GM19099 (cell line): ENCODE results near the gene DGKZ.

ENCODE experiments used
- POLR2A ChIP-seq: IDR thresholded peaks from 3 replicates; pipeline ENCODE4 v1.6.1; 2011; ENCODE audit warnings: low read depth; ENCODE audit not compliant: insufficient read length; ENCODE audit errors: extremely low read depth

DGKZ gene

GRCh38 chr11:46351148-46351547, 3.9 kb downstream of the DGKZ start:
- no peak for TF ChIP-seq POLR2A

GRCh38 chr11:46351606-46352005, 4.3 kb downstream of the DGKZ start:
- TF ChIP-seq POLR2A, result no peak

- TF ChIP-seq POLR2A, result no peak
Observed at GRCh38 chr11:46352063-46352841, 5.0 kb downstream of the DGKZ start.

GRCh38 chr11:46353698-46354097, 6.4 kb downstream of the DGKZ start:
- no peak for TF ChIP-seq POLR2A

GRCh38 chr11:46356924-46357482, 9.7 kb downstream of the DGKZ start:
- no peak for TF ChIP-seq POLR2A

- TF ChIP-seq POLR2A, result no peak
Observed at GRCh38 chr11:46357483-46357936, 10.2 kb downstream of the DGKZ start.

GRCh38 chr11:46359953-46360352, 12.7 kb downstream of the DGKZ start:
- no peak for TF ChIP-seq POLR2A

GRCh38 chr11:46360878-46361277, 13.6 kb downstream of the DGKZ start:
- TF ChIP-seq POLR2A, result no peak

- peak; percentile 68 for TF ChIP-seq POLR2A
Observed at GRCh38 chr11:46361283-46362155, 14.3 kb downstream of the DGKZ start.

- no peak for TF ChIP-seq POLR2A
Observed at GRCh38 chr11:46362156-46363030, 15.1 kb downstream of the DGKZ start.

GRCh38 chr11:46363031-46363407, 15.8 kb downstream of the DGKZ start:
- no peak for TF ChIP-seq POLR2A

- no peak for TF ChIP-seq POLR2A
Observed at GRCh38 chr11:46363455-46364005, 16.3 kb downstream of the DGKZ start.

- TF ChIP-seq POLR2A, result no peak
Observed at GRCh38 chr11:46364056-46364455, 16.8 kb downstream of the DGKZ start.

- TF ChIP-seq POLR2A, result no peak
Observed at GRCh38 chr11:46364791-46365190, 17.5 kb downstream of the DGKZ start.
